ACHN (cell line): ENCODE results near the gene ACADSB.

Source experiments
- DNase-seq: peaks from one replicate; pipeline ENCODE4 v3.0.0-alpha.2; 2015
- in situ Hi-C: cut with HindIII; loops from 2 replicates; pipeline ENCODE4 v1.10.0; 2017; ENCODE audit warnings: low sequenced_read_pairs, low pct_ligation_motif_present, low pct_unique_long_range_greater_than_20kb

The ACADSB gene

GRCh38 chr10:123083811-123084210, 75.0 kb downstream of the ACADSB start:
- in situ Hi-C loops: no loop called here

GRCh38 chr10:123086281-123086680, 77.5 kb downstream of the ACADSB start:
- DNase-seq: no peak
- in situ Hi-C loops: no loop called here

More at GRCh38 chr10:123083811-123084210, 75.0 kb downstream of the ACADSB start:
- DNase-seq: no peak

GRCh38 chr10:123087348-123087747, 78.5 kb downstream of the ACADSB start:
- in situ Hi-C loops: no loop called here
- DNase-seq: no peak

- DNase-seq: no peak
- in situ Hi-C loops: no loop called here
Observed at GRCh38 chr10:123087786-123088185, 79.0 kb downstream of the ACADSB start.

GRCh38 chr10:123092635-123093414, 84.0 kb downstream of the ACADSB start:
- no peak for DNase-seq
- in situ Hi-C loops: no loop called here

GRCh38 chr10:123093489-123093888, 84.7 kb downstream of the ACADSB start:
- DNase-seq: no peak
- in situ Hi-C loops: no loop called here

GRCh38 chr10:123096452-123096851, 87.6 kb downstream of the ACADSB start:
- DNase-seq: no peak
- in situ Hi-C loops: no loop called here

- in situ Hi-C loops: no loop called here
- no peak for DNase-seq
Observed at GRCh38 chr10:123097039-123097438, 88.2 kb downstream of the ACADSB start.

- DNase-seq: no peak
- in situ Hi-C loops: no loop called here
Observed at GRCh38 chr10:123100030-123100762, 91.4 kb downstream of the ACADSB start.

- DNase-seq: no peak
- in situ Hi-C loops: no loop called here
Observed at GRCh38 chr10:123101872-123102271, 93.1 kb downstream of the ACADSB start.

GRCh38 chr10:123102673-123103072, 93.9 kb downstream of the ACADSB start:
- in situ Hi-C loops: no loop called here
- DNase-seq: no peak

GRCh38 chr10:123103944-123104343, 95.1 kb downstream of the ACADSB start:
- DNase-seq: no peak
- in situ Hi-C loops: no loop called here
